Activated naive CD4-positive, alpha-beta T cell treated with anti-CD3 and anti-CD28 coated beads, Interleukin-2, amount 10 ng/mL, durations not matched to agents 7 days and 5 days (primary cell): ENCODE data around the gene WNT5B.

ENCODE experiments used
- CTCF ChIA-PET: fragments of 350-600 bp; sonication (Branson Sonifier 250); formaldehyde crosslinking; loops from one replicate; lab custom pipeline; 2021; ENCODE audit warnings: antibody characterized with exemption; lab: Charles Lee
- DNase-seq: peaks from one replicate; pipeline ENCODE4 v3.0.0-alpha.2; 2020
- H3K27ac Mint-ChIP-seq: one replicate; pipeline ENCODE4 v1.8.0; 2021; ENCODE audit warnings: mild to moderate bottlenecking, moderate library complexity, mixed read lengths
- H3K27me3 Mint-ChIP-seq: one replicate; pipeline ENCODE4 v1.8.0; 2021; ENCODE audit warnings: mild to moderate bottlenecking, mixed read lengths
- H3K36me3 Mint-ChIP-seq: one replicate; pipeline ENCODE4 v1.8.0; 2021; ENCODE audit warnings: mixed read lengths
- H3K4me1 Mint-ChIP-seq: one replicate; pipeline ENCODE4 v1.8.0; 2021; ENCODE audit warnings: mixed read lengths
- H3K4me3 Mint-ChIP-seq: one replicate; pipeline ENCODE4 v1.8.0; 2021; ENCODE audit warnings: mild to moderate bottlenecking, moderate library complexity, mixed read lengths
- H3K9me3 Mint-ChIP-seq: one replicate; pipeline ENCODE4 v1.8.0; 2021; ENCODE audit warnings: mixed read lengths

WNT5B gene

GRCh38 chr12:1606021-1606622 lies 22.9 kb upstream of the WNT5B start:
- Mint-ChIP-seq H3K4me1 (peaks cover 31% of the 10 kb centered on the region), H3K36me3 (no peaks in the 10 kb centered on the region), H3K9me3 (no peaks in the 10 kb centered on the region), H3K27me3 (peaks cover 27% of the 10 kb centered on the region), H3K27ac (no peak overlapping the region), H3K4me3 (peak overlapping the region; percentile 72)
- DNase-seq = no peak
- CTCF ChIA-PET = interaction anchor here (0.6 to 2.4 kb wide), 6 partner anchors 9 to 488 kb away, joined by 3 to 24 read pairs (median 11); no protein-coding TSS in a partner anchor

GRCh38 chr12:1607940-1608712 lies 20.9 kb upstream of the WNT5B start:
- Mint-ChIP-seq H3K4me1 (peaks cover 15% of the 10 kb centered on the region), H3K27me3 (peaks cover 43% of the 10 kb centered on the region), H3K4me3 (no peak overlapping the region), H3K27ac (no peak overlapping the region), H3K36me3 (no peaks in the 10 kb centered on the region), H3K9me3 (no peaks in the 10 kb centered on the region)
- CTCF ChIA-PET = no interaction called here
- DNase-seq = no peak

- no peak overlapping the region for H3K4me3 Mint-ChIP-seq
- CTCF ChIA-PET = no interaction called here
- H3K36me3 Mint-ChIP-seq = no peaks in the 10 kb centered on the region
- peaks cover 43% of the 10 kb centered on the region for H3K27me3 Mint-ChIP-seq
- no peaks in the 10 kb centered on the region for H3K9me3 Mint-ChIP-seq
- no peak for DNase-seq
- H3K27ac Mint-ChIP-seq = no peak overlapping the region
- H3K4me1 Mint-ChIP-seq = peaks cover 15% of the 10 kb centered on the region
Observed at GRCh38 chr12:1608713-1609119, 20.3 kb upstream of the WNT5B start.

GRCh38 chr12:1610072-1610643 lies 18.9 kb upstream of the WNT5B start:
- DNase-seq = no peak
- H3K9me3 Mint-ChIP-seq = no peaks in the 10 kb centered on the region
- H3K4me1 Mint-ChIP-seq = peaks cover 9% of the 10 kb centered on the region
- H3K27me3 Mint-ChIP-seq = peaks cover 50% of the 10 kb centered on the region
- H3K27ac Mint-ChIP-seq = no peak overlapping the region
- CTCF ChIA-PET = no interaction called here
- no peaks in the 10 kb centered on the region for H3K36me3 Mint-ChIP-seq
- H3K4me3 Mint-ChIP-seq = no peak overlapping the region

- no peak overlapping the region for H3K4me3 Mint-ChIP-seq
- CTCF ChIA-PET = interaction anchor here (2.0 kb wide), 1 partner anchor 494 kb away, joined by 6 read pairs; no protein-coding TSS in a partner anchor
- no peaks in the 10 kb centered on the region for H3K9me3 Mint-ChIP-seq
- no peak for DNase-seq
- no peak overlapping the region for H3K27ac Mint-ChIP-seq
- H3K27me3 Mint-ChIP-seq = peaks cover 51% of the 10 kb centered on the region
- no peaks in the 10 kb centered on the region for H3K36me3 Mint-ChIP-seq
- peaks cover 8% of the 10 kb centered on the region for H3K4me1 Mint-ChIP-seq
Observed at GRCh38 chr12:1611803-1612572, 17.0 kb upstream of the WNT5B start.

- CTCF ChIA-PET = interaction anchor here (1.0 to 2.0 kb wide), 2 partner anchors 16 to 496 kb away, joined by 3 to 6 read pairs; no protein-coding TSS in a partner anchor
- Mint-ChIP-seq H3K4me1 (peaks cover 8% of the 10 kb centered on the region), H3K27me3 (peaks cover 57% of the 10 kb centered on the region), H3K27ac (no peak overlapping the region), H3K36me3 (no peaks in the 10 kb centered on the region), H3K4me3 (no peak overlapping the region), H3K9me3 (no peaks in the 10 kb centered on the region)
- no peak for DNase-seq
Observed at GRCh38 chr12:1613860-1614259, 15.2 kb upstream of the WNT5B start.

GRCh38 chr12:1614360-1614759 lies 14.7 kb upstream of the WNT5B start:
- Mint-ChIP-seq H3K4me3 (no peak overlapping the region), H3K4me1 (peaks cover 8% of the 10 kb centered on the region), H3K27me3 (peaks cover 56% of the 10 kb centered on the region), H3K36me3 (no peaks in the 10 kb centered on the region), H3K9me3 (no peaks in the 10 kb centered on the region), H3K27ac (no peak overlapping the region)
- no peak for DNase-seq
- CTCF ChIA-PET = interaction anchor here (0.6 to 1.0 kb wide), 2 partner anchors 8 to 15 kb away, joined by 3 read pairs; no protein-coding TSS in a partner anchor

GRCh38 chr12:1616233-1617066 lies 12.6 kb upstream of the WNT5B start:
- H3K36me3 Mint-ChIP-seq = no peaks in the 10 kb centered on the region
- DNase-seq = no peak
- H3K27ac Mint-ChIP-seq = no peak overlapping the region
- H3K4me3 Mint-ChIP-seq = no peak overlapping the region
- no peaks in the 10 kb centered on the region for H3K9me3 Mint-ChIP-seq
- peaks cover 52% of the 10 kb centered on the region for H3K27me3 Mint-ChIP-seq
- peaks cover 13% of the 10 kb centered on the region for H3K4me1 Mint-ChIP-seq
- CTCF ChIA-PET = no interaction called here

- no peak overlapping the region for H3K4me3 Mint-ChIP-seq
- H3K27ac Mint-ChIP-seq = no peak overlapping the region
- H3K9me3 Mint-ChIP-seq = no peaks in the 10 kb centered on the region
- H3K27me3 Mint-ChIP-seq = peaks cover 53% of the 10 kb centered on the region
- CTCF ChIA-PET = no interaction called here
- H3K4me1 Mint-ChIP-seq = peaks cover 13% of the 10 kb centered on the region
- H3K36me3 Mint-ChIP-seq = no peaks in the 10 kb centered on the region
- DNase-seq = no peak
Observed at GRCh38 chr12:1618489-1618888, 10.5 kb upstream of the WNT5B start.

GRCh38 chr12:1619159-1619558 lies 9.9 kb upstream of the WNT5B start:
- H3K4me3 Mint-ChIP-seq = no peak overlapping the region
- H3K36me3 Mint-ChIP-seq = no peaks in the 10 kb centered on the region
- no peak overlapping the region for H3K27ac Mint-ChIP-seq
- no peaks in the 10 kb centered on the region for H3K9me3 Mint-ChIP-seq
- CTCF ChIA-PET = no interaction called here
- H3K27me3 Mint-ChIP-seq = peaks cover 55% of the 10 kb centered on the region
- peaks cover 13% of the 10 kb centered on the region for H3K4me1 Mint-ChIP-seq
- no peak for DNase-seq

- Mint-ChIP-seq H3K27ac (no peak overlapping the region), H3K36me3 (no peaks in the 10 kb centered on the region), H3K4me3 (no peak overlapping the region), H3K4me1 (peaks cover 13% of the 10 kb centered on the region), H3K27me3 (peaks cover 51% of the 10 kb centered on the region), H3K9me3 (no peaks in the 10 kb centered on the region)
- no peak for DNase-seq
- CTCF ChIA-PET = no interaction called here
Observed at GRCh38 chr12:1619587-1619986, 9.4 kb upstream of the WNT5B start.

- CTCF ChIA-PET = no interaction called here
- Mint-ChIP-seq H3K36me3 (no peaks in the 10 kb centered on the region), H3K9me3 (no peaks in the 10 kb centered on the region), H3K27ac (no peak overlapping the region), H3K27me3 (peaks cover 52% of the 10 kb centered on the region), H3K4me3 (no peak overlapping the region), H3K4me1 (peaks cover 13% of the 10 kb centered on the region)
- DNase-seq = no peak
Observed at GRCh38 chr12:1620092-1620491, 8.9 kb upstream of the WNT5B start.

GRCh38 chr12:1622406-1622805 lies 6.6 kb upstream of the WNT5B start:
- no peaks in the 10 kb centered on the region for H3K9me3 Mint-ChIP-seq
- H3K4me1 Mint-ChIP-seq = peaks cover 5% of the 10 kb centered on the region
- H3K27me3 Mint-ChIP-seq = peaks cover 50% of the 10 kb centered on the region
- H3K4me3 Mint-ChIP-seq = no peak overlapping the region
- H3K27ac Mint-ChIP-seq = no peak overlapping the region
- H3K36me3 Mint-ChIP-seq = no peaks in the 10 kb centered on the region
- DNase-seq = no peak
- CTCF ChIA-PET = interaction anchor here (1.3 kb wide), 1 partner anchor 12 kb away, joined by 4 read pairs; no protein-coding TSS in a partner anchor
